GM11168 (cell line): Measurements from ENCODE around the gene CHMP4B.
"Not testable (repeated sequence)": the region's sequence is repeated elsewhere in the genome, so short reads cannot be mapped to it uniquely, and the experiment has no call there.

Experiments used
- in situ Hi-C: fragments of 300-500 bp; cut with MboI; formaldehyde crosslinking; loops from one replicate; pipeline ENCODE4 v1.12.0; 2022; ENCODE audit warnings: low sequenced_read_pairs; ENCODE audit not compliant: unreplicated experiment

Gene CHMP4B

GRCh38 chr20:33789109-33789857, 21.9 kb upstream of the CHMP4B start:
- in situ Hi-C loops: no loop called here

- in situ Hi-C loops: no loop called here
These were observed 21.3 kb upstream of the CHMP4B start for GRCh38 chr20:33789858-33790182.

- in situ Hi-C loops: no loop called here
These were observed 20.6 kb upstream of the CHMP4B start for GRCh38 chr20:33790566-33790965.

GRCh38 chr20:33791021-33791420, 20.1 kb upstream of the CHMP4B start:
- in situ Hi-C loops: no loop called here

GRCh38 chr20:33791540-33791939, 19.6 kb upstream of the CHMP4B start:
- in situ Hi-C loops: no loop called here

- in situ Hi-C loops: no loop called here
These were observed 19.1 kb upstream of the CHMP4B start for GRCh38 chr20:33791959-33792597.

- in situ Hi-C loops: not testable (repeated sequence)
These were observed 18.6 kb upstream of the CHMP4B start for GRCh38 chr20:33792598-33792989.

- in situ Hi-C loops: no loop called here
These were observed 17.9 kb upstream of the CHMP4B start for GRCh38 chr20:33793011-33793931.

- in situ Hi-C loops: no loop called here
These were observed 14.8 kb upstream of the CHMP4B start for GRCh38 chr20:33796263-33796906.

GRCh38 chr20:33796907-33797544, 14.1 kb upstream of the CHMP4B start:
- in situ Hi-C loops: no loop called here

GRCh38 chr20:33798444-33798843, 12.7 kb upstream of the CHMP4B start:
- in situ Hi-C loops: no loop called here

- in situ Hi-C loops: no loop called here
These were observed 7.2 kb upstream of the CHMP4B start for GRCh38 chr20:33803921-33804337.

- in situ Hi-C loops: no loop called here
These were observed 2.8 kb upstream of the CHMP4B start for GRCh38 chr20:33808388-33808787.

GRCh38 chr20:33810259-33810658, 889 bp upstream of the CHMP4B start:
- in situ Hi-C loops: no loop called here

- in situ Hi-C loops: no loop called here
These were observed 616 bp downstream of the CHMP4B start for GRCh38 chr20:33811776-33812151.

- in situ Hi-C loops: no loop called here
These were observed 1.2 kb downstream of the CHMP4B start for GRCh38 chr20:33812152-33812849.

GRCh38 chr20:33812908-33813462, 1.8 kb downstream of the CHMP4B start:
- in situ Hi-C loops: no loop called here

- in situ Hi-C loops: no loop called here
These were observed 3.1 kb downstream of the CHMP4B start for GRCh38 chr20:33814238-33814712.

- in situ Hi-C loops: no loop called here
These were observed 4.5 kb downstream of the CHMP4B start for GRCh38 chr20:33815671-33816070.
